Keratinocyte (primary cell): ENCODE measurements around the gene GATAD2B. TPM values are rescaled to one million over a fixed set of nuclear protein-coding genes. Genes with fewer than 3 reads are reported as not detected.

Source experiments
- DNase-seq: peaks from one replicate; pipeline ENCODE4 v3.0.0-alpha.2; 2011; ENCODE audit warnings: low read depth, missing footprints, low spot score
- FAIRE-seq: peaks from 2 replicates; lab custom pipeline; 2011; peaks lifted over from hg19 to GRCh38; lab: Jason Lieb, UNC
- H2AFZ ChIP-seq: 2 replicates; pipeline ENCODE4 v1.6.0; 2012; ENCODE audit warnings: low read length, control low read depth, inconsistent platforms; ENCODE audit not compliant: control insufficient read depth
- H3K27ac ChIP-seq: 2 replicates; pipeline ENCODE4 v1.5.1; 2011; ENCODE audit warnings: low read length; ENCODE audit not compliant: control insufficient read depth, insufficient read depth
- H3K27me3 ChIP-seq: 3 replicates; pipeline ENCODE4 v1.6.0; 2011; ENCODE audit warnings: low read length; ENCODE audit not compliant: control insufficient read depth, insufficient read depth; ENCODE audit errors: extremely low read depth
- H3K36me3 ChIP-seq, 2 experiments: 2 replicates in 1 of 2; 3 replicates in 1 of 2; pipeline ENCODE4 v1.5.1; 2011; ENCODE audit warnings: low read length in 2 of 2, mild to moderate bottlenecking in 1 of 2; ENCODE audit not compliant: control insufficient read depth in 2 of 2, insufficient read depth in 2 of 2; ENCODE audit errors: extremely low read depth in 1 of 2
- H3K4me1 ChIP-seq: 3 replicates; pipeline ENCODE4 v1.5.1; 2011; ENCODE audit warnings: low read length; ENCODE audit not compliant: control insufficient read depth, insufficient read depth; ENCODE audit errors: extremely low read depth
- H3K4me2 ChIP-seq: 3 replicates; pipeline ENCODE4 v1.6.0; 2011; ENCODE audit warnings: low read depth, low read length; ENCODE audit not compliant: control insufficient read depth, insufficient read depth; ENCODE audit errors: extremely low read depth
- H3K4me3 ChIP-seq, 3 experiments: fragments of 200-600 bp in 1 of 3; sonication (generic) in 1 of 3; 2 replicates in 2 of 3; 3 replicates in 1 of 3; pipeline ENCODE4 v1.5.1; 2011 to 2016; ENCODE audit warnings: low read length in 3 of 3, mild to moderate bottlenecking in 3 of 3, control low read depth in 2 of 3, inconsistent platforms in 1 of 3, low read depth in 1 of 3, mixed read lengths in 1 of 3, mixed run types in 1 of 3, moderate library complexity in 1 of 3; ENCODE audit not compliant: control insufficient read depth in 2 of 3, insufficient read depth in 2 of 3; ENCODE audit errors: extremely low read depth in 1 of 3
- H3K79me2 ChIP-seq: 2 replicates; pipeline ENCODE4 v1.6.0; 2012; ENCODE audit warnings: low read length; ENCODE audit not compliant: control insufficient read depth, insufficient read depth
- H3K9ac ChIP-seq: 3 replicates; pipeline ENCODE4 v1.6.0; 2011; ENCODE audit warnings: low read length; ENCODE audit not compliant: control insufficient read depth, insufficient read depth; ENCODE audit errors: extremely low read depth
- H3K9me1 ChIP-seq: 3 replicates; pipeline ENCODE4 v1.6.0; 2011; ENCODE audit warnings: low read length; ENCODE audit not compliant: control insufficient read depth, insufficient read depth; ENCODE audit errors: extremely low read depth
- H3K9me3 ChIP-seq: 2 replicates; pipeline ENCODE4 v1.5.1; 2012; ENCODE audit warnings: low read depth, low read length; ENCODE audit not compliant: control insufficient read depth
- H4K20me1 ChIP-seq: 3 replicates; pipeline ENCODE4 v1.6.0; 2011; ENCODE audit warnings: low read length; ENCODE audit not compliant: control insufficient read depth, insufficient read depth; ENCODE audit errors: extremely low read depth
- EZH2 ChIP-seq: IDR thresholded peaks from one replicate; pipeline ENCODE4 v1.6.1; 2012; ENCODE audit warnings: inconsistent platforms, mild to moderate bottlenecking, low read length, moderate library complexity
- dilution Hi-C: fragments of 300-500 bp; cut with MboI; formaldehyde crosslinking; loops from one replicate; pipeline ENCODE4 v1.7.0; 2020; ENCODE audit warnings: low sequenced_read_pairs; ENCODE audit not compliant: extremely low pct_ligation_motif_present
- polyA plus RNA-seq, 5 experiments: library from polyadenylated mRNA; depleted of rRNA in 3 of 5; stranded (reverse) in 3 of 5; stranded (forward) in 1 of 5; unstranded in 1 of 5; fragments of >200 nt; gene quantifications; 1 replicate in 1 of 5; 2 replicates in 3 of 5; 3 replicates in 1 of 5; pipeline versions ENCODE4 v1.2.1 to v1.2.3, GENCODE V29; 2011 to 2012; ENCODE audit warnings: missing spikeins in 2 of 5, low read depth in 1 of 5, low replicate concordance in 1 of 5
- TF ChIP-seq, protein P1 (sequence below), 3 experiments: IDR thresholded peaks in 1 of 3; conservative IDR thresholded peaks in 1 of 3; optimal IDR thresholded peaks in 1 of 3; 2 replicates in 2 of 3; 3 replicates in 1 of 3; pipeline versions ENCODE3 to v1.5.1; 2011; ENCODE audit warnings: low read length in 3 of 3, mild to moderate bottlenecking in 3 of 3, moderate library complexity in 2 of 3, control low read depth in 1 of 3, inconsistent platforms in 1 of 3; ENCODE audit not compliant: insufficient read depth in 2 of 3; ENCODE audit errors: extremely low read depth in 1 of 3

GATAD2B gene
- polyA plus RNA-seq, 1 donor (not counting 4 experiments of a cell fraction or from before 2014, with no cell fraction given), result 6.1 TPM

DNA sequence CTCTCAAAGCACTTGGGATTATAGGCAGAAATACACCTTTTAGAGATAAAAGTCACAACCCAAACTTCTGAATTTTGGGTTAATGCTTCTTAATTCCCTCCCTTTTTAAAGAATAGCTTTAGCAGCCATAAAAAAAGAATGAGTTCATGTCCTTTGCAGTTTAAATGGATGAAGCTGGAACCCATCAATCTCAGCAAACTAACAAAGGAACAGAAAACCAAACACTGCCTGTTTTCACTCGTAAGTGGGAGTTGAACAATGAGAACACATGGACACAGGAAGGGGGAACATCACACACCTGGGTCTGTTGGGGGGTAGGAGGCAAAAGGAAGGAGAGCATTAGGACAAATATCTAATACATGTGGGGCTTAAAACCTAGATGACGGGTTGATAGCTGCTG lies 91.7 kb downstream of the GATAD2B start:
- Histone ChIP-seq H3K4me2 (no peak overlapping the region), H3K9me1 (no peaks in the 10 kb centered on the region), H3K9me3 (no peaks in the 10 kb centered on the region), H3K36me3 (peaks cover 11 to 12% of the 10 kb centered on the region in 2 experiments), H3K4me3 (no peak overlapping the region), H2AFZ (no peak overlapping the region), H3K9ac (no peak overlapping the region), H3K27ac (no peak overlapping the region), H3K27me3 (no peaks in the 10 kb centered on the region), H4K20me1 (no peaks in the 10 kb centered on the region), H3K79me2 (peaks cover 4% of the 10 kb centered on the region), H3K4me1 (no peaks in the 10 kb centered on the region)
- DNase-seq (no peak), FAIRE-seq (no peak)
- dilution Hi-C loops, result no loop called here
- TF ChIP-seq, protein P1, sequence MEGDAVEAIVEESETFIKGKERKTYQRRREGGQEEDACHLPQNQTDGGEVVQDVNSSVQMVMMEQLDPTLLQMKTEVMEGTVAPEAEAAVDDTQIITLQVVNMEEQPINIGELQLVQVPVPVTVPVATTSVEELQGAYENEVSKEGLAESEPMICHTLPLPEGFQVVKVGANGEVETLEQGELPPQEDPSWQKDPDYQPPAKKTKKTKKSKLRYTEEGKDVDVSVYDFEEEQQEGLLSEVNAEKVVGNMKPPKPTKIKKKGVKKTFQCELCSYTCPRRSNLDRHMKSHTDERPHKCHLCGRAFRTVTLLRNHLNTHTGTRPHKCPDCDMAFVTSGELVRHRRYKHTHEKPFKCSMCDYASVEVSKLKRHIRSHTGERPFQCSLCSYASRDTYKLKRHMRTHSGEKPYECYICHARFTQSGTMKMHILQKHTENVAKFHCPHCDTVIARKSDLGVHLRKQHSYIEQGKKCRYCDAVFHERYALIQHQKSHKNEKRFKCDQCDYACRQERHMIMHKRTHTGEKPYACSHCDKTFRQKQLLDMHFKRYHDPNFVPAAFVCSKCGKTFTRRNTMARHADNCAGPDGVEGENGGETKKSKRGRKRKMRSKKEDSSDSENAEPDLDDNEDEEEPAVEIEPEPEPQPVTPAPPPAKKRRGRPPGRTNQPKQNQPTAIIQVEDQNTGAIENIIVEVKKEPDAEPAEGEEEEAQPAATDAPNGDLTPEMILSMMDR (optimal IDR thresholded peaks at IDR 0.05 in 1 of 3, IDR thresholded peaks at IDR 0.05 in 1 of 3, conservative IDR thresholded peaks at IDR 0.05 in 1 of 3; ENCODE audit: extremely low read depth in 1 of 3, insufficient read depth in 2 of 3, low read length in 3 of 3), result no peak
- TF ChIP-seq EZH2, result no peak

DNA sequence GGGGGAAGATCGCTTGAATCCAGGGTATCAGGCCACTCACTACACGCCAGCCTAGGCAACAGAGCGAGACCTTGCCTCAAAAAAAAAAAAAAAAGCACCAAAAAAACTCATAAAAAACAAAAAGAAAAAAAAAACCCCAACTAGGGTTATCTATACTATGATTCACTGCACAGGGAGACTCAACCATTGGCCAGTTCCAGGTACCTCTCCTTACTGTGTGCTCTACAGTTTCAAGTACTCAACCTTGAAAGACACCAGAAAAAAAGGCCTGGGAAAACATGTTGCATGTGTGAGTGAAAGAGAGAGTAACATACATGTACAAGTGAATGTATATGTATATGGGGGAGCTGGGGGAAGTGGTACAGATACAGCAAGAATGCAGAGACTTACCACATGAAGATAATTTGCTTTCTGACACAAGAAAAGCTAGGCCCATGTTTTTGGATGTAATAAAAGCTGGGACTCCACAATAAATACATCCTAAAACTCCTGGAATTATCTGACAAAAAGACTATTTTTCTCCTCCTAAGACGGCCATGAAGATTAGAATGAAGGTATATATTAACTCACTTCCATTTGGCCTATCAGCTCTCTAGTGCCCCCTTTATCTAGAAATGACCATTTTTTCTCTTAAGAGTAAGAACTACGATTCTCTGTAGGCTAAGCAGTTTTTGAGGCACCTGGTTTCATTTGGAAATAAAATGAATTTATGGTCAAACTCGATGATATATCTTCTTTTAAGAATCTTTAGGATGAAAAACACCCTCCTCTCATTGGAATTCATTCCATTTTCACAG lies 95.4 kb downstream of the GATAD2B start:
- H3K79me2 ChIP-seq, result peaks cover 4% of the 10 kb centered on the region
- H3K4me1 ChIP-seq, result no peaks in the 10 kb centered on the region
- TF ChIP-seq, protein P1 (optimal IDR thresholded peaks at IDR 0.05 in 1 of 3, IDR thresholded peaks at IDR 0.05 in 1 of 3, conservative IDR thresholded peaks at IDR 0.05 in 1 of 3; ENCODE audit: extremely low read depth in 1 of 3, insufficient read depth in 2 of 3, low read length in 3 of 3), result no peak
- no peak overlapping the region for H3K4me2 ChIP-seq
- no peaks in the 10 kb centered on the region for H3K27me3 ChIP-seq
- FAIRE-seq, result no peak
- dilution Hi-C loops, result no loop called here
- no peaks in the 10 kb centered on the region for H3K9me3 ChIP-seq
- DNase-seq, result no peak
- no peak overlapping the region for H2AFZ ChIP-seq
- no peak overlapping the region for H3K9ac ChIP-seq
- no peak overlapping the region for H3K4me3 ChIP-seq
- H3K9me1 ChIP-seq, result no peaks in the 10 kb centered on the region
- peaks cover 11 to 13% of the 10 kb centered on the region in 2 experiments for H3K36me3 ChIP-seq
- no peak overlapping the region for H3K27ac ChIP-seq
- H4K20me1 ChIP-seq, result no peaks in the 10 kb centered on the region
